HG02759 (cell line): ENCODE data around the gene CCDC34.
"Not testable (repeated sequence)": the region's sequence is repeated elsewhere in the genome, so short reads cannot be mapped to it uniquely, and the experiment has no call there.

Experiments
- ATAC-seq: cut with Tn5 transposase; IDR thresholded peaks from one replicate; pipeline ENCODE4 v1.9.1; 2021; ENCODE audit warnings: mild to moderate bottlenecking, moderate library complexity; ENCODE audit not compliant: unreplicated experiment

The CCDC34 gene

GRCh38 chr11:27363576-27364117 is 632 bp upstream of the CCDC34 start:
- ATAC-seq: no peak

GRCh38 chr11:27361649-27362431 is 1.2 kb downstream of the CCDC34 start:
- no peak for ATAC-seq

GRCh38 chr11:27358296-27358695 is 4.7 kb downstream of the CCDC34 start:
- ATAC-seq: no peak

GRCh38 chr11:27357250-27357649 is 5.8 kb downstream of the CCDC34 start:
- ATAC-seq: no peak

- ATAC-seq: no peak
These were observed 6.3 kb downstream of the CCDC34 start for GRCh38 chr11:27356624-27357222.

GRCh38 chr11:27355575-27356104 is 7.4 kb downstream of the CCDC34 start:
- ATAC-seq: no peak

GRCh38 chr11:27354359-27354965 is 8.6 kb downstream of the CCDC34 start:
- no peak for ATAC-seq

- ATAC-seq: no peak
These were observed 9.2 kb downstream of the CCDC34 start for GRCh38 chr11:27353593-27354358.

- no peak for ATAC-seq
These were observed 10.2 kb downstream of the CCDC34 start for GRCh38 chr11:27352781-27353180.

- no peak for ATAC-seq
These were observed 12.5 kb downstream of the CCDC34 start for GRCh38 chr11:27350511-27350910.

- no peak for ATAC-seq
These were observed 13.1 kb downstream of the CCDC34 start for GRCh38 chr11:27349919-27350318.

- no peak for ATAC-seq
These were observed 14.6 kb downstream of the CCDC34 start for GRCh38 chr11:27348340-27348873.

GRCh38 chr11:27347359-27348339 is 15.4 kb downstream of the CCDC34 start:
- ATAC-seq: no peak

GRCh38 chr11:27339941-27340340 is 23.1 kb downstream of the CCDC34 start:
- no peak for ATAC-seq

GRCh38 chr11:27334764-27335163 is 28.3 kb downstream of the CCDC34 start:
- ATAC-seq: not testable (repeated sequence)

GRCh38 chr11:27331981-27332380 is 31.0 kb downstream of the CCDC34 start:
- no peak for ATAC-seq

GRCh38 chr11:27330633-27331270 is 32.3 kb downstream of the CCDC34 start:
- ATAC-seq: no peak

- ATAC-seq: no peak
These were observed 33.0 kb downstream of the CCDC34 start for GRCh38 chr11:27329867-27330632.
